ENCODE results near the gene RANBP1. TPM values are rescaled to one million over a fixed set of nuclear protein-coding genes. Genes with fewer than 3 reads are reported as not detected.

Gene RANBP1
- total RNA-seq, 1 donor from 2014 or later = 144 TPM

DNA sequence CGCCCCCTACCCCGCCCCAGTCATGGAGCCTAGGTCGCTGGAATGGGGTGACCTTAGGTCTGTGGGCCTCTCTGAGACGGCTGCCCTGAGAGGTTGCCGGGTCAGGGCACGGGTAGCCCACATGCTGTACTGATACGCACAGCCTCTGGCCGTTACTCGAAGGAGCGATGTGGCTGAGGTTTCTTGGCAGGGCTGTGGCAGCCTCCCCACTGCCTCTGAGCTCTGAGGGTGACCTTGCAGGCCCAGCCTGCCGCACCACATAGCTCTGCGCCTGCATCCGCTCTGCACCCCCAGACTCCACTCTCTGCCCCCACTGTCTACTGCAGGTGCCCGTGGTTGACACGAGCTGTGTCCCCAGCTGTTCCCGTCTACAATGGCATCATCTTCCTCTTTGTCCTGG lies 23.0 kb downstream of the RANBP1 start:
- DNase-seq = no peak
- Mint-ChIP-seq H3K27me3 (ENCODE audit: unreplicated experiment) (peaks cover 2% of the 10 kb centered on the region), H3K4me3 (ENCODE audit: unreplicated experiment) (no peak overlapping the region), H3K9me3 (ENCODE audit: unreplicated experiment) (no peaks in the 10 kb centered on the region), H3K27ac (ENCODE audit: unreplicated experiment) (no peak overlapping the region), H3K4me1 (ENCODE audit: low read depth, unreplicated experiment) (peaks cover 4% of the 10 kb centered on the region), H3K36me3 (ENCODE audit: unreplicated experiment) (no peaks in the 10 kb centered on the region)
- TF ChIP-seq, protein P1, sequence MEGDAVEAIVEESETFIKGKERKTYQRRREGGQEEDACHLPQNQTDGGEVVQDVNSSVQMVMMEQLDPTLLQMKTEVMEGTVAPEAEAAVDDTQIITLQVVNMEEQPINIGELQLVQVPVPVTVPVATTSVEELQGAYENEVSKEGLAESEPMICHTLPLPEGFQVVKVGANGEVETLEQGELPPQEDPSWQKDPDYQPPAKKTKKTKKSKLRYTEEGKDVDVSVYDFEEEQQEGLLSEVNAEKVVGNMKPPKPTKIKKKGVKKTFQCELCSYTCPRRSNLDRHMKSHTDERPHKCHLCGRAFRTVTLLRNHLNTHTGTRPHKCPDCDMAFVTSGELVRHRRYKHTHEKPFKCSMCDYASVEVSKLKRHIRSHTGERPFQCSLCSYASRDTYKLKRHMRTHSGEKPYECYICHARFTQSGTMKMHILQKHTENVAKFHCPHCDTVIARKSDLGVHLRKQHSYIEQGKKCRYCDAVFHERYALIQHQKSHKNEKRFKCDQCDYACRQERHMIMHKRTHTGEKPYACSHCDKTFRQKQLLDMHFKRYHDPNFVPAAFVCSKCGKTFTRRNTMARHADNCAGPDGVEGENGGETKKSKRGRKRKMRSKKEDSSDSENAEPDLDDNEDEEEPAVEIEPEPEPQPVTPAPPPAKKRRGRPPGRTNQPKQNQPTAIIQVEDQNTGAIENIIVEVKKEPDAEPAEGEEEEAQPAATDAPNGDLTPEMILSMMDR (IDR thresholded peaks at IDR 0.05; ENCODE audit: partially characterized antibody, unreplicated experiment) = no peak

DNA sequence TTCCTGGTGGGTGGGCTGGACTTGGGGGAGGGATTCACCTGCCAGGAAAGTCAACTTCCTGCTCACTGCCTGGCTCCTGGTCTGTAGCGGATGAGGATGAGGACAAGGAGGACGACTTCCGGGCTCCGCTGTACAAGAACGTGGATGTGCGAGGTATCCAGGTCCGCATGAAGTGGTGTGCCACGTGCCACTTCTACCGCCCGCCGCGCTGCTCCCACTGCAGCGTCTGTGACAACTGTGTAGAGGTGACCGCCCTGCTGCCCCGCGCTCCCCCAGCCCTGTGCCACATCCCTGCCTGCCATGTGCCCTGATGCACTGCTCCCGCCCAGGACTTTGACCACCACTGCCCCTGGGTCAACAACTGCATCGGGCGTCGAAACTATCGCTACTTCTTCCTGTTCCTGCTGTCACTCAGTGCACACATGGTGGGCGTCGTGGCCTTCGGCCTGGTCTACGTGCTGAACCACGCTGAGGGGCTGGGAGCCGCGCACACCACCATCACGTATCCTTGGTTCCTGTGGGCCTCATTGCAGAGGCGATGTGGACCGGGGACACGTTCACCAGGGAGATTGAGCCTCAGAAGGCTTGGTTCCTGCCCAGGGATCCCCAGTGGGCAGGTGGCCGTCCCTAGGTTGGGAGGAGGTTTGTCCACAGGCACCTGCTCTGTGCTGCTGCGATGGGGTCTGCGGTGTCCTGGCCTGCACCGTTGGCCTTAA lies 23.6 kb downstream of the RANBP1 start:
- no peak overlapping the region for H3K27ac Mint-ChIP-seq (ENCODE audit: unreplicated experiment)
- H3K9me3 Mint-ChIP-seq (ENCODE audit: unreplicated experiment) = no peaks in the 10 kb centered on the region

DNA sequence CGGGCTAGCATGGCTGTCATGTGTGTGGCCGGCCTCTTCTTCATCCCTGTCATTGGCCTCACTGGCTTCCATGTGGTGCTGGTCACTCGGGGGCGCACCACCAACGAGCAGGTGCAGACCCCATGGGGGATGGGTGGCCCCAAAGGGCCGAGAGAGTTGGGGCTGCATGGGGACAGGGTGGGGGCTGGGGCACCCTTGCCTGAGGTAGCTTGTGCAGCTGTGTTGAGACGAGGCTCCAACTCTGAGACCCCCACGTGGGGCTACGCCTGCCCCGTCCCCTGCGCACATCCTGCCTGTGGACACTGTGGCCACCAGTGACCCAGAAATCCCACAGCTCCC lies 24.2 kb downstream of the RANBP1 start:
- Mint-ChIP-seq H3K9me3 (ENCODE audit: unreplicated experiment) (no peaks in the 10 kb centered on the region), H3K27me3 (ENCODE audit: unreplicated experiment) (peaks cover 2% of the 10 kb centered on the region), H3K4me3 (ENCODE audit: unreplicated experiment) (no peak overlapping the region), H3K27ac (ENCODE audit: unreplicated experiment) (no peak overlapping the region), H3K36me3 (ENCODE audit: unreplicated experiment) (no peaks in the 10 kb centered on the region), H3K4me1 (ENCODE audit: low read depth, unreplicated experiment) (peaks cover 6% of the 10 kb centered on the region)
- no peak for DNase-seq
- TF ChIP-seq, protein P1 (IDR thresholded peaks at IDR 0.05; ENCODE audit: partially characterized antibody, unreplicated experiment) = no peak

More for the DNA sequence above, 23.6 kb downstream of the RANBP1 start:
- TF ChIP-seq, protein P1 (IDR thresholded peaks at IDR 0.05; ENCODE audit: partially characterized antibody, unreplicated experiment) = no peak
- Mint-ChIP-seq H3K36me3 (ENCODE audit: unreplicated experiment) (no peaks in the 10 kb centered on the region), H3K4me3 (ENCODE audit: unreplicated experiment) (no peak overlapping the region), H3K4me1 (ENCODE audit: low read depth, unreplicated experiment) (peaks cover 6% of the 10 kb centered on the region), H3K27me3 (ENCODE audit: unreplicated experiment) (peaks cover 2% of the 10 kb centered on the region)
- no peak for DNase-seq

DNA sequence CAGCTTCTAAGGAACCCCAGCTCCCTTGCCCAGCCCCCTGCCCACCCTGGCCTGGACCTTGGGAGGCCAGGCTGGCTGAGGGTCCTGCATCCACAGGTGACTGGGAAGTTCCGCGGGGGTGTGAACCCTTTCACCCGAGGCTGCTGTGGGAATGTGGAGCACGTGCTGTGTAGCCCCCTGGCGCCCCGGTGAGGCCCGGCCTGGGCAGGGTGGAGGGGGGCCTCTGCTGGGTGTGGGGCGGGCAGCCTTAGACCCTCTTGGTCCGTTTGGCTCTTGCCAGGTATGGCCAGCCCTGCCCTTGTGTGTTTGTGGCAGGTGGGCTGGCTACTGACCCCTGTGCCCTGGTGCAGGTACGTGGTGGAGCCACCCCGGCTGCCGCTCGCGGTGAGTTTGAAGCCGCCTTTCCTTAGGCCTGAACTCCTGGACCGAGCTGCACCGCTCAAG lies 24.6 kb downstream of the RANBP1 start:
- H3K27me3 Mint-ChIP-seq (ENCODE audit: unreplicated experiment) = peaks cover 2% of the 10 kb centered on the region
- H3K36me3 Mint-ChIP-seq (ENCODE audit: unreplicated experiment) = no peaks in the 10 kb centered on the region
- TF ChIP-seq, protein P1 (IDR thresholded peaks at IDR 0.05; ENCODE audit: partially characterized antibody, unreplicated experiment) = no peak
- no peak overlapping the region for H3K27ac Mint-ChIP-seq (ENCODE audit: unreplicated experiment)
- peaks cover 6% of the 10 kb centered on the region for H3K4me1 Mint-ChIP-seq (ENCODE audit: low read depth, unreplicated experiment)
- H3K4me3 Mint-ChIP-seq (ENCODE audit: unreplicated experiment) = no peak overlapping the region
- no peaks in the 10 kb centered on the region for H3K9me3 Mint-ChIP-seq (ENCODE audit: unreplicated experiment)
- no peak for DNase-seq

DNA sequence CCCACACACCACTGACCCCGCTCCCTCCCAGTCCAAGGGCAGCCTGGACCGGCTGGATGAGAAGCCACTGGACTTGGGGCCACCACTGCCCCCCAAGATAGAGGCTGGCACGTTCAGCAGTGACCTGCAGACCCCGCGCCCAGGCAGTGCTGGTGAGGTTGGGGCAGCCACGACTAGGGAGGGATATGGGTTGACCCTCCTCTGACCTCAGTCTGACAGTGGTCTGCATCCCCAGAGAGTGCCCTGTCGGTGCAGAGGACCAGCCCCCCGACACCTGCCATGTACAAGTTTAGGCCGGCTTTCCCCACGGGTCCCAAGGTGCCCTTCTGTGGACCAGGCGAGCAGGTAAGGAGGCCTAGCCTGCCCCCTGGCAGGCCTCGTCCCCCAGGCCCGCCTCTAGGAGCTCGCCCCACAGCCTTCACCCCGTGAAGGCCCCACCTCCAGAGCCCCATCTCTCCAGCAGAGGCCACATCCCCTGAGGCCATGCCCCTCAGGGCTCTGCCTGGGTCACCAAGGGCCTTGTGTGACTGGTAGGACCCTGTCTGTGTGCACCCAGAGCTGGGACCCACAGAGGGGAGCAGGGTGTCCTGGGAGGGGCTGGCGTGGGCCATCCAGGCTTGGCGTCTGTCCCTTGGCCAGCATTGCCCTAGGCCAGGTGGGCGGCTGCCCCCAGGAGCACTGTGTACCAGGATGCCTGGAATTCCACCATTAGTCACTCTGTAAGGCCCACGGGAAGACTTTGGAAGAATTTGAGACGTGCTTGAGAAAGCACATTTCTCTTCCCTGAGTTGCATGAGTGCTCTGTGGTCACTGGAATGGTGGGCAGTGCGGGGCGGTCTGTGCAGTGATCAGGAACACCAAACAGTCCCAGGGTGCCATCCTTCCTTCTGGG lies 25.5 kb downstream of the RANBP1 start:
- no peak for DNase-seq
- H3K27ac Mint-ChIP-seq (ENCODE audit: unreplicated experiment) = no peak overlapping the region
- no peaks in the 10 kb centered on the region for H3K9me3 Mint-ChIP-seq (ENCODE audit: unreplicated experiment)

More for the DNA sequence above, 25.5 kb downstream of the RANBP1 start:
- no peaks in the 10 kb centered on the region for H3K27me3 Mint-ChIP-seq (ENCODE audit: unreplicated experiment)
- peaks cover 7% of the 10 kb centered on the region for H3K4me1 Mint-ChIP-seq (ENCODE audit: low read depth, unreplicated experiment)
- TF ChIP-seq, protein P1 (IDR thresholded peaks at IDR 0.05; ENCODE audit: partially characterized antibody, unreplicated experiment) = no peak
- no peaks in the 10 kb centered on the region for H3K36me3 Mint-ChIP-seq (ENCODE audit: unreplicated experiment)
- no peak overlapping the region for H3K4me3 Mint-ChIP-seq (ENCODE audit: unreplicated experiment)

Measured in glutamatergic neuron (in vitro differentiated cells).